ENCODE measurements around the gene RBM17. TPM values are rescaled to one million over a fixed set of nuclear protein-coding genes. Genes with fewer than 3 reads are reported as not detected.

RBM17 gene
- total and polyA plus RNA-seq, 10 of the 15 experiments (the other 5 are each of a cell fraction or from before 2014, with no cell fraction given) = 28.4 to 181 (median 83.9) TPM

- TF ChIP-seq MTA3 (IDR thresholded peaks at IDR 0.05; ENCODE audit: borderline replicate concordance, low read length) (no peak), REST (IDR thresholded peaks at IDR 0.05; ENCODE audit: low read depth, low read length) (no peak), FOXK2 (IDR thresholded peaks at IDR 0.05) (no peak), BCLAF1 (IDR thresholded peaks at IDR 0.05) (0 out of 2 replicates have a peak, but pooled peaks have one; percentile 36), FOXM1 (IDR thresholded peaks at IDR 0.05; ENCODE audit: low read depth, low read length) (peak; percentile 89), SUPT20H (IDR thresholded peaks at IDR 0.05; ENCODE audit: borderline replicate concordance, control insufficient read depth, low read depth, low read length) (no peak), SMC3 (IDR thresholded peaks at IDR 0.05; ENCODE audit: borderline replicate concordance, low read length) (peak; percentile 92), ATF3 (IDR thresholded peaks at IDR 0.05; ENCODE audit: borderline replicate concordance, extremely low read depth, low read depth, low read length) (peak; percentile 91; the same call in 1 of the 2 replicates), POLR2AphosphoS2 (IDR thresholded peaks at IDR 0.05; ENCODE audit: low read depth, low read length) (peak; percentile 69; the same call in 1 of the 2 replicates), NRF1 (conservative IDR thresholded peaks at IDR 0.05; ENCODE audit: low read depth, low read length) (peak; percentile 92), CBX5 (IDR thresholded peaks at IDR 0.05; ENCODE audit: low read depth) (peak; percentile 82), BHLHE40 (IDR thresholded peaks at IDR 0.05; ENCODE audit: borderline replicate concordance in 1 of 2, low read depth in 2 of 2, low read length in 1 of 2) (peak; percentile 69 to 75; a peak in 3 of 4 replicates), EGR1 (IDR thresholded peaks at IDR 0.05; ENCODE audit: borderline replicate concordance in 1 of 2, low read depth in 2 of 2, low read length in 2 of 2) (peak in 1 of 2 experiments; percentile 58; a peak in 2 of 3 replicates), BRCA1 (IDR thresholded peaks at IDR 0.05; ENCODE audit: low read depth, low read length) (no peak), TCF3 (IDR thresholded peaks at IDR 0.05; ENCODE audit: borderline replicate concordance, insufficient read depth, low read depth, low read length) (0 out of 2 replicates have a peak, but pooled peaks have one; percentile 14), EP300 (IDR thresholded peaks at IDR 0.05; ENCODE audit: borderline replicate concordance in 1 of 2, control insufficient read depth in 1 of 2, low read depth in 2 of 2, low read length in 2 of 2) (no peak; a peak in 1 of 4 replicates), RCOR1 (conservative IDR thresholded peaks at IDR 0.05; ENCODE audit: low read depth, low read length) (no peak), ZBED1 (IDR thresholded peaks at IDR 0.05; ENCODE audit: borderline replicate concordance) (0 out of 2 replicates have a peak, but pooled peaks have one; percentile 27), KAT2A (conservative IDR thresholded peaks at IDR 0.05; ENCODE audit: control insufficient read depth, low read depth, low read length) (no peak), NR2C1 (IDR thresholded peaks at IDR 0.05) (peak; percentile 87), USF1 (IDR thresholded peaks at IDR 0.05; ENCODE audit: borderline replicate concordance, extremely low read length, insufficient read depth, low read depth, low read length) (no peak)
These were observed at the start of gene RBM17 (continued) for GRCh38 chr10:6088721-6089333.
